ENCODE results near the gene RREB1.
"Not testable (repeated sequence)": the region's sequence is repeated elsewhere in the genome, so short reads cannot be mapped to it uniquely, and the experiment has no call there.

RREB1 gene

GRCh38 chr6:7268362-7268761, 160.6 kb downstream of the RREB1 start:
- DNase-seq: no peak

GRCh38 chr6:7268816-7269555, 161.2 kb downstream of the RREB1 start:
- DNase-seq: no peak

GRCh38 chr6:7269816-7270215, 162.1 kb downstream of the RREB1 start:
- no peak for DNase-seq

GRCh38 chr6:7270320-7271204, 162.8 kb downstream of the RREB1 start:
- no peak for DNase-seq

GRCh38 chr6:7271205-7271534, 163.4 kb downstream of the RREB1 start:
- no peak for DNase-seq

- DNase-seq: no peak
Observed at GRCh38 chr6:7273709-7274108, 165.9 kb downstream of the RREB1 start.

GRCh38 chr6:7274525-7274924, 166.8 kb downstream of the RREB1 start:
- DNase-seq: not testable (repeated sequence)

- DNase-seq: no peak
Observed at GRCh38 chr6:7276199-7276524, 168.4 kb downstream of the RREB1 start.

- DNase-seq: no peak
Observed at GRCh38 chr6:7282097-7282906, 174.5 kb downstream of the RREB1 start.

- no peak for DNase-seq
Observed at GRCh38 chr6:7283676-7284075, 175.9 kb downstream of the RREB1 start.

GRCh38 chr6:7285416-7285815, 177.7 kb downstream of the RREB1 start:
- no peak for DNase-seq

GRCh38 chr6:7290079-7290478, 182.3 kb downstream of the RREB1 start:
- DNase-seq: no peak

GRCh38 chr6:7292596-7293255, 185.0 kb downstream of the RREB1 start:
- DNase-seq: no peak

- DNase-seq: no peak
Observed at GRCh38 chr6:7295916-7296315, 188.2 kb downstream of the RREB1 start.

- no peak for DNase-seq
Observed at GRCh38 chr6:7296602-7297001, 188.8 kb downstream of the RREB1 start.

- no peak for DNase-seq
Observed at GRCh38 chr6:7298113-7298512, 190.4 kb downstream of the RREB1 start.

- DNase-seq: no peak
Observed at GRCh38 chr6:7300926-7301325, 193.2 kb downstream of the RREB1 start.

All from COR-L47 (cell line).